Erythroblast (primary cell): ENCODE results near the gene TMEM150C.

ENCODE experiments used
- GATA1 ChIP-seq: IDR thresholded peaks from 2 replicates; pipeline ENCODE4 v1.6.1; 2011; ENCODE audit warnings: low read depth, mild to moderate bottlenecking, control low read depth, low read length, moderate library complexity
- POLR2A ChIP-seq: IDR thresholded peaks from 2 replicates; pipeline ENCODE4 v1.6.1; 2011; ENCODE audit warnings: mild to moderate bottlenecking, low read length

DNA sequence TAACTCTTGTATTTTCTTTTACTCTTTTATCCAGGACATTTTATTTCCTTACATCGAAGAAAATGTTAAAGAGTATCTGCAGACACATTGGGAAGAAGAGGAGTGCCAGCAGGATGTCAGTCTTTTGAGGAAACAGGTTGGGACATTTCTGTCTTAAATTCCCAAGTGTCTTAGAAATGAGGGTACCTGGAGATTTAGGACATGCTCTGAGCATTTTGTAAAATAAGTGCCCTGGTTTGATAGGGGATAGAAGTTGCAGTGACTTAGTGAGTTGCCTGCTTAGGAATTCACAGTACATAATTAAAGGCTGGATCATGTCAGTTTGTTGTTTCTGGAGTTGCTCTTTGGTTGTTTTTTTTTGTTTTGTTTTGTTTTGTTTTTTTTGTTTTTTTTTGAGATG is 113.9 kb downstream of the TMEM150C start:
- TF ChIP-seq POLR2A: no peak
- TF ChIP-seq GATA1: no peak
